NB4 (cell line): Measurements from ENCODE around the gene POLH.
"Not testable (repeated sequence)": the region's sequence is repeated elsewhere in the genome, so short reads cannot be mapped to it uniquely, and the experiment has no call there.

Source experiments
- DNase-seq: peaks from one replicate; pipeline ENCODE4 v3.0.0; 2010; ENCODE audit warnings: low read depth
- H3K4me3 ChIP-seq: one replicate; pipeline ENCODE4 v1.5.1; 2011; ENCODE audit warnings: mild to moderate bottlenecking, low read depth, low read length, moderate library complexity
- MYC ChIP-seq: IDR thresholded peaks from 2 replicates; pipeline ENCODE4 v1.6.1; 2011; ENCODE audit warnings: low read depth, low read length
- POLR2A ChIP-seq: IDR thresholded peaks from 2 replicates; pipeline ENCODE4 v1.6.1; 2011; ENCODE audit warnings: mild to moderate bottlenecking; ENCODE audit not compliant: insufficient read length; ENCODE audit errors: extremely low read depth
- TF ChIP-seq, protein P1 (sequence below): IDR thresholded peaks from 2 replicates; pipeline ENCODE4 v1.6.1; 2011; ENCODE audit warnings: low read depth, low read length
- TF ChIP-seq, protein P2 (sequence below): IDR thresholded peaks from one replicate; pipeline ENCODE4 v1.5.1; 2012; ENCODE audit warnings: low read depth, low read length

POLH gene

DNA sequence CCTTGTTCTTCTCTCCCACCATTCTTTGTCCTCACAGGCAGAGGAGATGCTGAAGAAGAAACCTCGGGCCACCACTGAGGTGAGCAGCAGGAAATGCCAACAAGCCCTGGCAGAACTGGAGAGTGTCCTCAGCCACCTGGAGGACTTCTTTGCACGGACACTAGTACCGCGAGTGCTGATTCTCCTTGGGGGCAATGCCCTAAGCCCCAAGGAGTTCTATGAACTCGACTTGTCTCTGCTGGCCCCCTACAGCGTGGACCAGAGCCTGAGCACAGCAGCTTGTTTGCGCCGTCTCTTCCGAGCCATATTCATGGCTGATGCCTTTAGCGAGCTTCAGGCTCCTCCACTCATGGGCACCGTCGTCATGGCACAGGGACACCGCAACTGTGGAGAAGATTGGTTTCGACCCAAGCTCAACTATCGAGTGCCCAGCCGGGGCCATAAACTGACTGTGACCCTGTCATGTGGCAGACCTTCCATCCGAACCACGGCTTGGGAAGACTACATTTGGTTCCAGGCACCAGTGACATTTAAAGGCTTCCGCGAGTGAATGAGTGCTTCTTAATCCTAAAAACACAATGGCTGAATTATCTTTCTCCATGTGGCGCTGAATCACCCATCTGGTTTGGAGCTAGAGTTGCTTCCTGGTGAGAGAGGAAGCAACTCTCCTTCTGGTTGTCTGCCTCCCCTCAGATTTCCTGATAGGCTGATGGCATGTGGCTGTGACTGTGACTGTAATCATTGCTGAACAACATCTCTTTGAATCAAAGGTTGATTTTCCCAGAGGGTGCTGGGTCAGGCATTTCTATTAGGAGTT is 64.2 kb downstream of the POLH start:
- TF ChIP-seq POLR2A, result no peak
- TF ChIP-seq, protein P1, sequence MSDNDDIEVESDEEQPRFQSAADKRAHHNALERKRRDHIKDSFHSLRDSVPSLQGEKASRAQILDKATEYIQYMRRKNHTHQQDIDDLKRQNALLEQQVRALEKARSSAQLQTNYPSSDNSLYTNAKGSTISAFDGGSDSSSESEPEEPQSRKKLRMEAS, result no peak; the same call in 1 of the 2 replicates
- no peak overlapping the region for H3K4me3 ChIP-seq
- DNase-seq, result peak; percentile 41

DNA sequence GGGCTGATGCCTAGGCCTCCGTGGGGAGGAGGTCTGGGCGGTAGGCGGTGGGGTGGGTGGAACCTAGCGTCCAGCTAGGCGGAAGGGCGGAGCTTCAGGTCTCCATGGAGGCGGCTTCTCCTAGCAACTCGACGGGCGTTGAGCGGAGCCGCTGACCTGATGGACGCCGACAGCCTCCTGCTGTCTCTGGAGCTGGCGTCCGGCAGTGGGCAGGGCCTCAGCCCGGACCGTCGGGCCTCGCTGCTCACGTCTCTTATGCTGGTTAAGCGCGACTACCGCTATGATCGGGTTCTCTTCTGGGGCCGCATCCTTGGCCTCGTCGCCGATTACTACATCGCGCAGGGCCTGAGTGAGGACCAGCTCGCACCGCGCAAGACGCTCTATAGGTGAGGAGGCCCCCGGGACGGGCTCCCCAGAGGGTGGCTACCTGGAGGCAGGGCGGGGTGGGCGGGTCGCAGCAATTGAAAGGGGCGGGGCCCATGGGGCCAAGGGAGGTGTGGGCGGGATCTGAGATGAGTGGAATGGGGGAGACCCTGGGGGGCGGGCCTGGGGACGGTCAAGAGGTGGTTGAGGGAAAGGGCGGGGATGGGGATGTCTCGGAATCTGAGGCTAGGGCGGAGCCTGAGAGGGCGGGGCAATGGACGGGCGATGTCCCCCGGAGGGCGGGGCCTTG is 69.1 kb downstream of the POLH start, which contains the start of gene RSPH9:
Gene RSPH9 (plus strand): TSS at position 97 of the 673 bp plus-strand sequence. CDS start 63 bp downstream, at position 160.
- TF ChIP-seq, protein P1, result no peak
- TF ChIP-seq POLR2A, result no peak
- TF ChIP-seq, protein P2, sequence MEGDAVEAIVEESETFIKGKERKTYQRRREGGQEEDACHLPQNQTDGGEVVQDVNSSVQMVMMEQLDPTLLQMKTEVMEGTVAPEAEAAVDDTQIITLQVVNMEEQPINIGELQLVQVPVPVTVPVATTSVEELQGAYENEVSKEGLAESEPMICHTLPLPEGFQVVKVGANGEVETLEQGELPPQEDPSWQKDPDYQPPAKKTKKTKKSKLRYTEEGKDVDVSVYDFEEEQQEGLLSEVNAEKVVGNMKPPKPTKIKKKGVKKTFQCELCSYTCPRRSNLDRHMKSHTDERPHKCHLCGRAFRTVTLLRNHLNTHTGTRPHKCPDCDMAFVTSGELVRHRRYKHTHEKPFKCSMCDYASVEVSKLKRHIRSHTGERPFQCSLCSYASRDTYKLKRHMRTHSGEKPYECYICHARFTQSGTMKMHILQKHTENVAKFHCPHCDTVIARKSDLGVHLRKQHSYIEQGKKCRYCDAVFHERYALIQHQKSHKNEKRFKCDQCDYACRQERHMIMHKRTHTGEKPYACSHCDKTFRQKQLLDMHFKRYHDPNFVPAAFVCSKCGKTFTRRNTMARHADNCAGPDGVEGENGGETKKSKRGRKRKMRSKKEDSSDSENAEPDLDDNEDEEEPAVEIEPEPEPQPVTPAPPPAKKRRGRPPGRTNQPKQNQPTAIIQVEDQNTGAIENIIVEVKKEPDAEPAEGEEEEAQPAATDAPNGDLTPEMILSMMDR, result no peak
- no peak for TF ChIP-seq MYC

DNA sequence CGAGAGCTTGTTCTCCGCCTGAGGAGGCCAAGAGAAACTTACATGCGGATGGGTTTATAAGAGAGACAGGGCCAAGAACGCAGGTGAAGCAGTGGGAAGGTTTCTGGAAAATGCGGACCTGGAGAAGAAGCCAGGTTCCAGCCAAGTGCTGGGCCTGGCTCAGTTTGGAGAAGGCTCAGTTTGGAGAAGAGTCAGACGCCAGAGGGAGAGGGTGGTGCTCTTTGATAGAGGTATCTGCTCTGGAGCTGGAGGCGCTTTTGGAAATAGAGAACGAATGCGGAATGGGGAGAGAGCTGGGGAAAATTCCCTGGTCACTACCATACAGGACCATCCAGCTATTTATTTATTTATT is 69.6 kb downstream of the POLH start:
- H3K4me3 ChIP-seq, result no peak overlapping the region
- no peak for DNase-seq
- TF ChIP-seq MYC (no peak), POLR2A (no peak)
- TF ChIP-seq, protein P1, result no peak
- TF ChIP-seq, protein P2, result no peak

More for the DNA sequence above, 69.1 kb downstream of the POLH start, which contains the start of gene RSPH9:
- DNase-seq, result no peak
- no peak within 1 kb of the TSS for H3K4me3 ChIP-seq

DNA sequence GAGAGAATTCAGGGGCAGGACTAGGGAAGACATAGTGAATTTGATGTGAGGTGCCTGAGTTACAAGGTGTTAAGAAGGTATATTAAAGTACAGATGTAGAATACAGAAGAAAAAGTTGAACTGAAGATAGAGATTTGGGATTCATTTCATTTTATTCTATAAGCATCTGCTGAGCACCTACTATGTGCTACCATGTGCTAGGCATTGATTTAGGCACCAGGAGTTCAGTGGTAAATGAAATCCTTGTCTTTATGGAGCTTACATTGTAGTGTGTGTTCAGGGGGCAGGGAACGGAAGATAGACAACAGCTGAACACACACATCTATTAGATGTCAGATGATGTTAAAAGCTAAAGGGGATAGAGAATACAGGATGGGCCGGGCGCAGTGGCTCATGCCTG is 71.6 kb downstream of the POLH start:
- no peak overlapping the region for H3K4me3 ChIP-seq
- no peak for TF ChIP-seq MYC
- TF ChIP-seq, protein P2, result no peak
- no peak for TF ChIP-seq POLR2A
- TF ChIP-seq, protein P1, result no peak
- DNase-seq, result no peak

DNA sequence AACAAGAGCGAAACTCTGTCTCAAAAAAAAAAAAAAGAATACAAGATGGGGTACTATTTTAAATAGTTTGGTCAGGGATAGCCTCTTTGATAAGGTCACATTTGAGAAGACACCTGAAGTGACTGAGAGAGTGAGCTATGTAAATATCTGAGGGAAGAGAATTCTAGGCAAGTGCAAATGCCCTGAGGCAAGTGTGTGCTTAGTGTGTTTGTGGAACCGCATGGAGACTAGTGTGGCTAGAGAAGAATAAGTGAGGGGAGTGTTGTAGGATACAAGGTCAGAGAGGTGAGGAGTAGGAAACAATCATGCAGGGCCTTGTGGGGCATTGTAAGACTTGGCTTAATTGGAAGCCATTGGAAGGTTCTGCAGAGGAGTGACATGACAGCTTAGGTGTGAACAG is 72.3 kb downstream of the POLH start:
- TF ChIP-seq MYC, result no peak
- TF ChIP-seq, protein P1, result no peak
- no peak for TF ChIP-seq POLR2A
- DNase-seq, result no peak

DNA sequence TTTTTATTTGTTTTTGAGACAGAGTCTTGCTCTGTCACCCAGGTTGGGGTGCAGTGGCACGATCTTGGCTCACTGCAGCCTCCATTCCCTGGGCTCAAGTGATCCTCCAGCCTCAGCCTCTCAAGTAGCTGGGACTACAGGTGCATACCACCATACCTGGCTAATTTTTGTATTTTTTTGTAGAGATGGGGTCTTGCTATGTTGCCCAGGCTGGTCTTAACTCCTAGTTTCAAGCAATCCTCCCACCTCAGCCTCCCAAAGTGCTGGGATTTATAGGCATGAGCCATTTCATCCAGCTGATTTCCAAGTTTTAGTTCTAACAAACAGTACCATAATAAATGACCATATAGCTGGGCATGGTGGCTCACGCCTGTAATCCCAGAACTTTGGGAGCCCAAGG is 76.8 kb downstream of the POLH start:
- DNase-seq, H3K4me3 ChIP-seq: not testable (repeated sequence)

More for the DNA sequence above, 72.3 kb downstream of the POLH start:
- no peak overlapping the region for H3K4me3 ChIP-seq

DNA sequence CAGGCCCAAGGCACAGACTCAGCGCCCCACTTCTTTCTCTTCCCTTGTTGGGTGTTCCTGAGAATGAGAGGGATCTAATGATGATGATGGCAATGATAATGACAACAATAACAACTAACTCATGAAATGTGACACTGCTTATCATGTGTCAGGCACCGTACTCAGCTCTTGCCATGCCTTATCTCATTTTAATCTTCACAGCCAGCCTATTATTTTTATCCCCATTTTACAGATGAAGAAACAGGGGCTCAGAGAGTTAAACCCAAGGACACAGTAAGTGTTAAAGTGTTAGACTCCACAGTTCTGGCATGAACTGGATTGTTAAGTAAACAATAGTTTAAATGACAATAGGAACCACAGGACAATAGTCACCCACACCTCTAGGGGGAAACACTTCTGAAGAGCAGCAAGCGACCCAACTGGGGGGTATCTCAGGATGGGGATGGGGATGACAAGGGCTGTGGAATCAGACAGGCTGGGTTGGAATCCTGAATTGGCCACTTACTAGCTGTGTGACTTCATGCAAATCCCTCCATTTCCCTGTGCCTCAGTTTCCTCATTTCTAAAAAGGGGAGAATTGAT is 81.3 kb downstream of the POLH start:
- DNase-seq, result no peak
- H3K4me3 ChIP-seq, result no peak overlapping the region
- TF ChIP-seq, protein P1, result no peak
- TF ChIP-seq POLR2A (no peak), MYC (no peak)
- TF ChIP-seq, protein P2, result no peak
